Measurements from ENCODE around the gene MKX. TPM values are rescaled to one million over a fixed set of nuclear protein-coding genes. Genes with fewer than 3 reads are reported as not detected.

The MKX gene
- total RNA-seq, 1 experiment from 2014 or later = not detected

GRCh38 chr10:27679369-27679912 lies 66.2 kb downstream of the MKX start:
- no TSS peak for BruUV-seq (replicated peaks)
- CTCF ChIA-PET = interaction anchor here (0.5 to 1.1 kb wide), 2 partner anchors 9 to 613 kb away, joined by 3 to 4 read pairs; no protein-coding TSS in a partner anchor
- DNase-seq (ENCODE audit: unreplicated experiment) = no peak
- Mint-ChIP-seq H3K9me3 (ENCODE audit: unreplicated experiment) (no peaks in the 10 kb centered on the region), H3K4me1 (ENCODE audit: insufficient read depth, unreplicated experiment) (no peaks in the 10 kb centered on the region), H3K36me3 (ENCODE audit: insufficient read depth, unreplicated experiment) (no peaks in the 10 kb centered on the region), H3K27ac (ENCODE audit: low read depth, unreplicated experiment) (no peak overlapping the region), H3K4me3 (ENCODE audit: unreplicated experiment) (no peak overlapping the region), H3K27me3 (ENCODE audit: insufficient read depth, unreplicated experiment) (no peaks in the 10 kb centered on the region)
- TF ChIP-seq CTCF (IDR thresholded peaks at IDR 0.05; ENCODE audit: unreplicated experiment) = no peak
- intact Hi-C loops (cut with micrococcal nuclease) = no loop called here
- POLR2A ChIA-PET = no interaction called here

DNA sequence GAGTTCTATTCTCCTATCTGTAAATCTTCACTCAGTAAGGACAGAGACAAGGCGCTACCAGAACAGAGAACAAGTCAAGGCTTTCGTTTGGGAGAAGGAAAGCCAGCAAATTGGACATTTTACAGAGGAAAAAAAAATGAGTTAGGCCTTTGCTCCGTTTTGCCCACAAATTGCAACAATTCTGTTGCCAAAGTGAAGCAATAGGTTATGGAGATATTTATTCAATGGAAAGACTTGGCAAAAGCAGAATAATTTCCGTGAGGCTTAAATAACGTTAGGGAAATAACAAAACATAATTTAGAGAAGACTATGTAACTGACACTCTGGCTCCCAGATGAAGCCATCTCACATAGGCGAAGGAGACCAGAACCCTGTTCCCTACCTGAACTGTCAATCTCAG lies 67.5 kb downstream of the MKX start:
- no peak overlapping the region for H3K4me3 Mint-ChIP-seq (ENCODE audit: unreplicated experiment)
- no peak for DNase-seq (ENCODE audit: unreplicated experiment)
- H3K27me3 Mint-ChIP-seq (ENCODE audit: insufficient read depth, unreplicated experiment) = no peaks in the 10 kb centered on the region
- ChIA-PET CTCF (no interaction called here), POLR2A (no interaction called here)
- no peak overlapping the region for H3K27ac Mint-ChIP-seq (ENCODE audit: low read depth, unreplicated experiment)
- intact Hi-C loops (cut with micrococcal nuclease) = no loop called here
- H3K9me3 Mint-ChIP-seq (ENCODE audit: unreplicated experiment) = no peaks in the 10 kb centered on the region
- H3K36me3 Mint-ChIP-seq (ENCODE audit: insufficient read depth, unreplicated experiment) = no peaks in the 10 kb centered on the region
- no peak for TF ChIP-seq CTCF (IDR thresholded peaks at IDR 0.05; ENCODE audit: unreplicated experiment)
- H3K4me1 Mint-ChIP-seq (ENCODE audit: insufficient read depth, unreplicated experiment) = no peaks in the 10 kb centered on the region
- BruUV-seq (replicated peaks) = no TSS peak

GRCh38 chr10:27673065-27673464 lies 72.6 kb downstream of the MKX start:
- TF ChIP-seq CTCF (IDR thresholded peaks at IDR 0.05; ENCODE audit: unreplicated experiment) = no peak
- Mint-ChIP-seq H3K4me1 (ENCODE audit: insufficient read depth, unreplicated experiment) (no peaks in the 10 kb centered on the region), H3K36me3 (ENCODE audit: insufficient read depth, unreplicated experiment) (no peaks in the 10 kb centered on the region), H3K27ac (ENCODE audit: low read depth, unreplicated experiment) (no peak overlapping the region), H3K27me3 (ENCODE audit: insufficient read depth, unreplicated experiment) (no peaks in the 10 kb centered on the region), H3K9me3 (ENCODE audit: unreplicated experiment) (no peaks in the 10 kb centered on the region), H3K4me3 (ENCODE audit: unreplicated experiment) (no peak overlapping the region)
- no TSS peak for BruUV-seq (replicated peaks)
- CTCF ChIA-PET = interaction anchor here (0.6 kb wide), 1 partner anchor 554 kb away, joined by 3 read pairs; no protein-coding TSS in a partner anchor
- intact Hi-C loops (cut with micrococcal nuclease) = no loop called here
- no peak for DNase-seq (ENCODE audit: unreplicated experiment)
- POLR2A ChIA-PET = no interaction called here

GRCh38 chr10:27671821-27672220 lies 73.8 kb downstream of the MKX start:
- BruUV-seq (replicated peaks) = no TSS peak
- no peak overlapping the region for H3K4me3 Mint-ChIP-seq (ENCODE audit: unreplicated experiment)
- no peak for DNase-seq (ENCODE audit: unreplicated experiment)
- CTCF ChIA-PET = interaction anchor here (0.8 kb wide), 1 partner anchor 14 kb away, joined by 3 read pairs; no protein-coding TSS in a partner anchor
- no peak overlapping the region for H3K27ac Mint-ChIP-seq (ENCODE audit: low read depth, unreplicated experiment)
- intact Hi-C loops (cut with micrococcal nuclease) = no loop called here
- no peaks in the 10 kb centered on the region for H3K4me1 Mint-ChIP-seq (ENCODE audit: insufficient read depth, unreplicated experiment)
- no peaks in the 10 kb centered on the region for H3K36me3 Mint-ChIP-seq (ENCODE audit: insufficient read depth, unreplicated experiment)
- POLR2A ChIA-PET = no interaction called here
- no peak for TF ChIP-seq CTCF (IDR thresholded peaks at IDR 0.05; ENCODE audit: unreplicated experiment)
- H3K9me3 Mint-ChIP-seq (ENCODE audit: unreplicated experiment) = no peaks in the 10 kb centered on the region
- no peaks in the 10 kb centered on the region for H3K27me3 Mint-ChIP-seq (ENCODE audit: insufficient read depth, unreplicated experiment)

All from MCF 10A (cell line).